Peyer's patch (tissue), 4 donors: Measurements from ENCODE around the gene MST1. TPM values are rescaled to one million over a fixed set of nuclear protein-coding genes. Genes with fewer than 3 reads are reported as not detected.

Experiments
- DNase-seq, 3 donors: peaks; one replicate each; pipeline ENCODE4 v3.0.0-alpha.2; 2017 to 2019
- H3K27ac ChIP-seq, 4 donors: fragments of 200-600 bp; sonication (generic); one replicate each; pipeline ENCODE4 v1.5.1; 2016 to 2019
- H3K27me3 ChIP-seq, 2 donors: fragments of 200-600 bp; sonication (generic); one replicate each; pipeline ENCODE4 v1.5.1; 2019
- H3K36me3 ChIP-seq, 3 donors: fragments of 200-600 bp; sonication (generic); one replicate each; pipeline ENCODE4 v1.5.1; 2016 to 2019
- H3K4me1 ChIP-seq, 4 donors: fragments of 200-600 bp; sonication (generic); one replicate each; pipeline ENCODE4 v1.5.1; 2016 to 2019
- H3K4me3 ChIP-seq, 4 donors: fragments of 200-600 bp; sonication (generic); 1 replicate in 3 of 4; 2 replicates in 1 of 4; pipeline ENCODE4 v1.5.1; 2016 to 2019; ENCODE audit warnings: mild to moderate bottlenecking in 1 of 4
- H3K9me3 ChIP-seq, 4 donors: fragments of 200-600 bp; sonication (generic); one replicate each; pipeline ENCODE4 v1.5.1; 2016 to 2019; ENCODE audit warnings: mild to moderate bottlenecking in 1 of 4
- POLR2A ChIP-seq, 2 donors: fragments of 450-650 bp; IDR thresholded peaks; one replicate each; pipeline ENCODE4 v1.5.1; 2017; ENCODE audit warnings: antibody characterized with exemption in 2 of 2, mild to moderate bottlenecking in 2 of 2, moderate library complexity in 2 of 2
- total RNA-seq, 4 donors: library from RNA; depleted of rRNA; stranded (reverse); fragments of >200 nt; gene quantifications; one replicate each; pipeline ENCODE4 v1.1.0, GENCODE V29; 2016
- TF ChIP-seq, protein P1 (sequence below), 6 experiments: fragments of 450-650 bp in 4 of 6; fragments of 200-600 bp in 2 of 6; sonication (generic) in 1 of 6; IDR thresholded peaks; one replicate each; pipeline ENCODE4 v1.5.1; 2017 to 2019; ENCODE audit warnings: antibody characterized with exemption in 6 of 6, mild to moderate bottlenecking in 3 of 6, moderate library complexity in 1 of 6

The MST1 gene
- total RNA-seq, 4 donors from 2014 or later: 52.0 to 156 (median 93.3) TPM

DNA sequence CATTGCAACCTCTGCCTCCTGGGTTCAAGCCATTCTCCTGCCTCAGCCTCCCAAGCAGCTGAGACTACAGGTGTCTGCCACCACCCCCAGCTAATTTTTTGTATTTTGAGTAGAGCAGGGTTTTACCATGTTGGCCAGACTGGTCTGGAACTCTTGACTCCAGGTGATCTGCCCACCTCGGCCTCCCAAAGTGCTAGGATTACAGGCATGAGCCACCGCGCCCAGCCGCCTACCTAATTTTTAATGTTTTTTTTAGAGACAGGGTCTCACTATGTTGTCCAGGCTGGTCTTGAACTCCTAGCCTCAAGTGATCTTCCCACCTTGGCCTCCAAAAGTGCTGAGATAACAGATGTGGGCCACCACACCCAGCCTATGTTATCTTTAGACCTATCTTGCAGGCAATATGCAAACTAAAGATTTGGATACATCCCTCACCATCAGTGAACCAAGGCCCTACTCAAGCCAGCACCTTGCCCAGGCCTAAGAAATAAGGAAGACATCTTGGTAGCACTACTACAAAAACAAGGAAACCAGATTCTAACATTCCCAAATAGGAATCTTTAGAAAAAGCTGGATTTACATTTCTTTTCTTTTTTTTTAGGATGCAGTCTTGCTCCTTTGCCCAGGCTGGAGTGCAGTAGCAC lies 40.8 kb upstream of the MST1 start:
- TF ChIP-seq, protein P1, sequence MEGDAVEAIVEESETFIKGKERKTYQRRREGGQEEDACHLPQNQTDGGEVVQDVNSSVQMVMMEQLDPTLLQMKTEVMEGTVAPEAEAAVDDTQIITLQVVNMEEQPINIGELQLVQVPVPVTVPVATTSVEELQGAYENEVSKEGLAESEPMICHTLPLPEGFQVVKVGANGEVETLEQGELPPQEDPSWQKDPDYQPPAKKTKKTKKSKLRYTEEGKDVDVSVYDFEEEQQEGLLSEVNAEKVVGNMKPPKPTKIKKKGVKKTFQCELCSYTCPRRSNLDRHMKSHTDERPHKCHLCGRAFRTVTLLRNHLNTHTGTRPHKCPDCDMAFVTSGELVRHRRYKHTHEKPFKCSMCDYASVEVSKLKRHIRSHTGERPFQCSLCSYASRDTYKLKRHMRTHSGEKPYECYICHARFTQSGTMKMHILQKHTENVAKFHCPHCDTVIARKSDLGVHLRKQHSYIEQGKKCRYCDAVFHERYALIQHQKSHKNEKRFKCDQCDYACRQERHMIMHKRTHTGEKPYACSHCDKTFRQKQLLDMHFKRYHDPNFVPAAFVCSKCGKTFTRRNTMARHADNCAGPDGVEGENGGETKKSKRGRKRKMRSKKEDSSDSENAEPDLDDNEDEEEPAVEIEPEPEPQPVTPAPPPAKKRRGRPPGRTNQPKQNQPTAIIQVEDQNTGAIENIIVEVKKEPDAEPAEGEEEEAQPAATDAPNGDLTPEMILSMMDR (IDR thresholded peaks at IDR 0.05): no peak
- TF ChIP-seq POLR2A (IDR thresholded peaks at IDR 0.05): no peak
- Histone ChIP-seq H3K36me3 (peaks cover 0 to 79% (median 0%) of the 10 kb centered on the region in 3 donors), H3K9me3 (no peaks in the 10 kb centered on the region), H3K4me3 (no peak overlapping the region), H3K27me3 (no peaks in the 10 kb centered on the region), H3K27ac (no peak overlapping the region), H3K4me1 (peaks cover 0 to 19% (median 0%) of the 10 kb centered on the region in 4 donors)
- DNase-seq: no peak

DNA sequence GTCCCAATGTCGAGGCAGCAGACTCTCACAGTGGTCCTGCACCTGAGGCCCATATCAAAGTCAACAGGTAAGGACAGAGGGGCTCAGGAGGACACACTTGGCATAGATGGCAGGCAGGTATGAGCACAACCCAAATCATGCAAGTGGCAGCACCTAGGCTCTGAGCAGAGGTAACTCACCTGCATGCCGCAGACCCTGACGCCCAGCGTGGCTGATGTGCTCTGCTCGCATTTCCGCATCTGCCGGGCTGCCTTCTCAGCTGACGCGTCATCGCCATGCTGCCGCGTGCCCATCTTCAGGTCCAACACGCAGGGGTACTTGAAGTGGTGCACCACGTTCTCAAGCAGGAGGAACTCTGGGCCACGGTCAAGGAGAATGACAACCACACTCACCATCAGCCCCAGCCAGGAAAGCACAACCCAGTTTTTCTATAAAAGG lies 38.7 kb upstream of the MST1 start:
- H3K27me3 ChIP-seq: no peaks in the 10 kb centered on the region
- H3K4me3 ChIP-seq: no peak overlapping the region
- H3K36me3 ChIP-seq: peaks cover 0 to 60% (median 0%) of the 10 kb centered on the region in 3 donors
- DNase-seq: peak in 1 of 3 donors; percentile 47
- TF ChIP-seq, protein P1 (IDR thresholded peaks at IDR 0.05): no peak
- TF ChIP-seq POLR2A (IDR thresholded peaks at IDR 0.05): no peak
- no peaks in the 10 kb centered on the region for H3K9me3 ChIP-seq
- H3K27ac ChIP-seq: peak overlapping the region in 2 of 4 donors; percentile 3 to 63
- peaks cover 3 to 30% (median 7%) of the 10 kb centered on the region in 4 donors for H3K4me1 ChIP-seq

DNA sequence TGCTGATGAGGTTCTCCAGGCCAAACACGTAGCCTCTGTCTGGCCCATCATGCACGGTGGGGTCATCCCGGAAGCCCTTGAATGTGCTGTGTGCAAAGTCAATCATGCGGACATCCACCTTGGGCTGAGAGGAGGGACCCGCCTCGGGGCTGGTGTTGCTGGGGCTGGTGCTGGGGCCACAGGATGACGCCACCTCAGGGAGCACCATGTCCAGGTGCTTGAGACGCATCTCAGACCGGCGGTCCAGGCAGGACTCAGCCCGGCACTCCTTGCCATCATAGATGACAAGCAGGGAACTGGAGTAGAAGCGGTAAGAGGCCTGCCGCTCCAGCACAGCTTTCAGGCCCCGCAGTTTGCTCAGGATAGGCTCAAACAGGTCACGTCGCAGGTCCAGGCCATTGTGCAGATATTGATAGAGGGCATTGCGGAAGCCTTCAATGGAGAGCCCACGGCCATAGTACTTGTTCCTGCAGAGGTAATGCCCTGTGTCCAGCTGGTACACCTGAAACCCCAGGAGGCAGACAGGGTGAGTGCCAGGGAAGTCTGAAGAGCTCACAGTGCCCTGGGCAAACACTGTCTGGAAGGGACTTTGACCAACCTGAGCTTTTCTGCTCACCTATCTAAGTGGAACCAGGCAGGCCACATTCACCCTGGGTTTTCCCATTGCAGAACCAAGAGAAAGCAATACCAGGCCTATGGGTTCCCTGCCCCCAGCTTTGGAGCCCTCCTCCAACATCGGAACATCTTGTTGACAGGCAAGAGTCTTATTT lies 38.1 kb upstream of the MST1 start:
- no peaks in the 10 kb centered on the region for H3K27me3 ChIP-seq
- TF ChIP-seq POLR2A (IDR thresholded peaks at IDR 0.05): no peak
- TF ChIP-seq, protein P1 (IDR thresholded peaks at IDR 0.05): no peak
- peak overlapping the region in 3 of 4 donors; percentile 3 to 68 (median 63) for H3K27ac ChIP-seq
- peak; percentile 47 to 74 (median 69) for DNase-seq
- peaks cover 0 to 57% (median 0%) of the 10 kb centered on the region in 3 donors for H3K36me3 ChIP-seq
- H3K9me3 ChIP-seq: no peaks in the 10 kb centered on the region
- no peak overlapping the region for H3K4me3 ChIP-seq
- H3K4me1 ChIP-seq: peaks cover 3 to 36% (median 11%) of the 10 kb centered on the region in 4 donors

DNA sequence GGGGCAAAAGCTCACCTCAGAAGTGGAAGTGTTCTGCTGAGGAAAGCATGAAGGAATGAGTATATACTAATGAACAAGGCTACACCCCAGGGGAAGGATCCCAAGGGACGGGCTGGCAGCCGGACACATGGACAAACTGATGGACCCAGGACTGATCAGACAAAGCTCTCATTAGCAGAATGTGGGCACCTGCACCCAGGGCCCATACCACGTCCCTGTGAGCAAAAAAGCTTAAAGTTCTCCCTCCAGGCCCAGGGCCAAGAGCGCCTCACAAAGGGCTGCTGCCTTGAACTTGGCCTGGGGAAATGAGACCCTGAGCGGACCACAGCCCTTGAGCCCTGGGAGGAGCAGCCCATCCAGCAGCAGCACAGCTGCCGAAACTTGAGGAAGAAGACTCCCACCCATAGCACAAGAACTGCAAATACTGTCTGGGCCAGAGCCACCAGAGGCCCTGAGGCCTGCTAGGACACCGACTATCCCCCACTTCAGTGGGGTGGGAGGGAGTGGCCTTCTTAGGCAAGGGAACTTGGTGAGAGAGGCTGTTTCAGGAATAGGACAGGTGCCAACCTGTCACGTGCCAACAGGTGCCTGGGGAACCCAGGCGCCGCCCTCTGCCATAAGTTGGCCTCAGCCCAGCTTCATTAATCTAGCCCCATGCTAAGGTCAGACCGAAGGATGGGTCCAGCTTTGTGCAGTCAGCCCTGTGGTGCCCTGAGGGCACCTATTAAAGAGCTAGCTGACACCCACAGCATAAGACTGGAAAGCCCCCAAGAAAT lies 36.8 kb upstream of the MST1 start:
- peak overlapping the region; percentile 31 to 100 (median 66) for H3K27ac ChIP-seq
- no peaks in the 10 kb centered on the region for H3K27me3 ChIP-seq
- DNase-seq: peak in 2 of 3 donors; percentile 71 to 78
- H3K4me1 ChIP-seq: peaks cover 3 to 48% (median 11%) of the 10 kb centered on the region in 4 donors
- TF ChIP-seq, protein P1 (IDR thresholded peaks at IDR 0.05): no peak
- no peak for TF ChIP-seq POLR2A (IDR thresholded peaks at IDR 0.05)
- no peak overlapping the region for H3K4me3 ChIP-seq
- H3K9me3 ChIP-seq: no peaks in the 10 kb centered on the region
- H3K36me3 ChIP-seq: peaks cover 0 to 57% (median 0%) of the 10 kb centered on the region in 3 donors

DNA sequence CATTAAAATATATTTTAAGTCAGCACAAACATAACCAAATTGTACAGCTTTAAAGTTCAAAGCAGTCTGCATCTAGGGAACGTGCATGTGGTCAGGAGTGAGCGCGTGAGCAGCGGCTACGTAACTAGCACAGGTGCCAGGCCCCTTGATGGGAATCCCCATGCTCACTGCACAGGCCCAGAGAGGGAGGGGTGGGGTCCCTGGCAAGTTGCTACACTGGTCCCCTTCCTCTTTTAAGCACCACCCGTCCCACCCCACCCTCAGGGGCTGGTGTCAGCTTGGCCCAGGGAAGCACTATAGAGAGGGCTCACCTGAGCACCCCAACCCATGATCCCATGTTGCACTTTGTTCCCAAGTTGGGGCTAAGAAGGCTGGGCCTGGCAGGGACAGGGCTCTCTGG lies 35.3 kb upstream of the MST1 start:
- H3K27me3 ChIP-seq: no peaks in the 10 kb centered on the region
- peaks cover 3 to 63% (median 11%) of the 10 kb centered on the region in 4 donors for H3K4me1 ChIP-seq
- peak; percentile 34 to 61 (median 57) for DNase-seq
- peak overlapping the region; percentile 96 to 100 (median 98) for H3K27ac ChIP-seq
- H3K9me3 ChIP-seq: no peaks in the 10 kb centered on the region
- peak overlapping the region; percentile 83 to 99 (median 98) for H3K4me3 ChIP-seq
- TF ChIP-seq POLR2A (IDR thresholded peaks at IDR 0.05): no peak
- TF ChIP-seq, protein P1 (IDR thresholded peaks at IDR 0.05): no peak
- H3K36me3 ChIP-seq: peaks cover 0 to 51% (median 0%) of the 10 kb centered on the region in 3 donors
